ENCODE measurements around the gene EZR.

GRCh38 chr6:158803733-158804143 lies 15.4 kb downstream of the EZR start:
- TF ChIP-seq POLR2A (IDR thresholded peaks at IDR 0.05; ENCODE audit: low read length) = peak; percentile 35
- no peak for TF ChIP-seq GATA1 (IDR thresholded peaks at IDR 0.05; ENCODE audit: low read depth, low read length)
